Measurements from ENCODE around the gene TAOK1.

DNA sequence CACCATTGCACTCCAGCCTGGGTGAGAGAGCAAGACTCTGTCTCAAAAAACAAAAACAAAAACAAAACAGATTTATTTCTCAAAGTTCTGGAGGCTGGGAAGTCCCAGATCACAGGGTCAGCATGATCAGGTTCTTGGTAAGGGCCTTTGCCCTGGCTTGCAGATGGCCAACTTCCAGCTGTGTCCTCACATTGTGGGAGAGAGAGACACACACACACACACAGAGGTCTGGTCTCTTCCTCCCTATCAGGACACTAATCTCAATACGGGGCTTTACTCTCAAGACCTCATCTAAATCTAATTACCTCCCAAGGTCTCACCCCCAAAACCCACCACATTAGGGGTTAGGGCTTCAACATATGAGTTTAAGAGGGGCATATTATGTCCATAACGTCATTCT is 26.4 kb upstream of the TAOK1 start:
- no peak for TF ChIP-seq ESRRA (IDR thresholded peaks at IDR 0.05; ENCODE audit: borderline replicate concordance, low read length)
- TF ChIP-seq RAD21 (conservative IDR thresholded peaks at IDR 0.05 in 1 of 2, IDR thresholded peaks at IDR 0.05 in 1 of 2) = no peak
- no peak for TF ChIP-seq POLR2A (IDR thresholded peaks at IDR 0.05; ENCODE audit: low read length)
- TF ChIP-seq MYC (IDR thresholded peaks at IDR 0.05; ENCODE audit: borderline replicate concordance, low read length) = no peak
- TF ChIP-seq, protein P1, sequence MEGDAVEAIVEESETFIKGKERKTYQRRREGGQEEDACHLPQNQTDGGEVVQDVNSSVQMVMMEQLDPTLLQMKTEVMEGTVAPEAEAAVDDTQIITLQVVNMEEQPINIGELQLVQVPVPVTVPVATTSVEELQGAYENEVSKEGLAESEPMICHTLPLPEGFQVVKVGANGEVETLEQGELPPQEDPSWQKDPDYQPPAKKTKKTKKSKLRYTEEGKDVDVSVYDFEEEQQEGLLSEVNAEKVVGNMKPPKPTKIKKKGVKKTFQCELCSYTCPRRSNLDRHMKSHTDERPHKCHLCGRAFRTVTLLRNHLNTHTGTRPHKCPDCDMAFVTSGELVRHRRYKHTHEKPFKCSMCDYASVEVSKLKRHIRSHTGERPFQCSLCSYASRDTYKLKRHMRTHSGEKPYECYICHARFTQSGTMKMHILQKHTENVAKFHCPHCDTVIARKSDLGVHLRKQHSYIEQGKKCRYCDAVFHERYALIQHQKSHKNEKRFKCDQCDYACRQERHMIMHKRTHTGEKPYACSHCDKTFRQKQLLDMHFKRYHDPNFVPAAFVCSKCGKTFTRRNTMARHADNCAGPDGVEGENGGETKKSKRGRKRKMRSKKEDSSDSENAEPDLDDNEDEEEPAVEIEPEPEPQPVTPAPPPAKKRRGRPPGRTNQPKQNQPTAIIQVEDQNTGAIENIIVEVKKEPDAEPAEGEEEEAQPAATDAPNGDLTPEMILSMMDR (IDR thresholded peaks at IDR 0.05) = no peak
- TF ChIP-seq CBX8 (IDR thresholded peaks at IDR 0.05) = no peak
- TF ChIP-seq HDAC2 (IDR thresholded peaks at IDR 0.05) = no peak
- TF ChIP-seq, protein P2, sequence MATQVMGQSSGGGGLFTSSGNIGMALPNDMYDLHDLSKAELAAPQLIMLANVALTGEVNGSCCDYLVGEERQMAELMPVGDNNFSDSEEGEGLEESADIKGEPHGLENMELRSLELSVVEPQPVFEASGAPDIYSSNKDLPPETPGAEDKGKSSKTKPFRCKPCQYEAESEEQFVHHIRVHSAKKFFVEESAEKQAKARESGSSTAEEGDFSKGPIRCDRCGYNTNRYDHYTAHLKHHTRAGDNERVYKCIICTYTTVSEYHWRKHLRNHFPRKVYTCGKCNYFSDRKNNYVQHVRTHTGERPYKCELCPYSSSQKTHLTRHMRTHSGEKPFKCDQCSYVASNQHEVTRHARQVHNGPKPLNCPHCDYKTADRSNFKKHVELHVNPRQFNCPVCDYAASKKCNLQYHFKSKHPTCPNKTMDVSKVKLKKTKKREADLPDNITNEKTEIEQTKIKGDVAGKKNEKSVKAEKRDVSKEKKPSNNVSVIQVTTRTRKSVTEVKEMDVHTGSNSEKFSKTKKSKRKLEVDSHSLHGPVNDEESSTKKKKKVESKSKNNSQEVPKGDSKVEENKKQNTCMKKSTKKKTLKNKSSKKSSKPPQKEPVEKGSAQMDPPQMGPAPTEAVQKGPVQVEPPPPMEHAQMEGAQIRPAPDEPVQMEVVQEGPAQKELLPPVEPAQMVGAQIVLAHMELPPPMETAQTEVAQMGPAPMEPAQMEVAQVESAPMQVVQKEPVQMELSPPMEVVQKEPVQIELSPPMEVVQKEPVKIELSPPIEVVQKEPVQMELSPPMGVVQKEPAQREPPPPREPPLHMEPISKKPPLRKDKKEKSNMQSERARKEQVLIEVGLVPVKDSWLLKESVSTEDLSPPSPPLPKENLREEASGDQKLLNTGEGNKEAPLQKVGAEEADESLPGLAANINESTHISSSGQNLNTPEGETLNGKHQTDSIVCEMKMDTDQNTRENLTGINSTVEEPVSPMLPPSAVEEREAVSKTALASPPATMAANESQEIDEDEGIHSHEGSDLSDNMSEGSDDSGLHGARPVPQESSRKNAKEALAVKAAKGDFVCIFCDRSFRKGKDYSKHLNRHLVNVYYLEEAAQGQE (IDR thresholded peaks at IDR 0.05) = no peak
- no peak for TF ChIP-seq POLR2AphosphoS2 (conservative IDR thresholded peaks at IDR 0.05; ENCODE audit: low read length)
- no peak for TF ChIP-seq RCOR1 (IDR thresholded peaks at IDR 0.05; ENCODE audit: low read depth, low read length)
